CD14-positive monocyte (primary cell): ENCODE measurements around the gene CHPF. TPM values are rescaled to one million over a fixed set of nuclear protein-coding genes. Genes with fewer than 3 reads are reported as not detected.

ENCODE experiments used
- DNase-seq, 3 donors: peaks; one replicate each; pipeline ENCODE4 v3.0.0-alpha.2; 2011 to 2022
- H2AFZ ChIP-seq: 2 replicates; pipeline ENCODE4 v1.6.0; 2012; ENCODE audit warnings: mild to moderate bottlenecking, low read depth, low read length, inconsistent platforms; ENCODE audit not compliant: insufficient read depth, poor library complexity, severe bottlenecking
- H3K27ac ChIP-seq, 2 donors: 1 replicate in 1 of 2; 2 replicates in 1 of 2; pipeline ENCODE4 v1.5.1; 2012 to 2013; ENCODE audit warnings: low read length in 2 of 2, control low read depth in 1 of 2, inconsistent platforms in 1 of 2, low read depth in 1 of 2, mild to moderate bottlenecking in 1 of 2
- H3K27me3 ChIP-seq, 2 donors: one replicate each; pipeline versions ENCODE4 v1.6.0 to v1.6.1; 2011 to 2013; ENCODE audit warnings: low read length in 2 of 2; ENCODE audit not compliant: control insufficient read depth in 2 of 2, insufficient read depth in 2 of 2
- H3K36me3 ChIP-seq, 2 donors: replicated peaks in 1 of 2; 1 replicate in 1 of 2; 2 replicates in 1 of 2; pipeline versions ENCODE4 v1.5.1 to v1.6.1; 2012 to 2013; ENCODE audit warnings: low read length in 2 of 2, control low read depth in 1 of 2, inconsistent platforms in 1 of 2, mild to moderate bottlenecking in 1 of 2; ENCODE audit not compliant: insufficient read depth in 2 of 2, control insufficient read depth in 1 of 2
- H3K4me1 ChIP-seq, 2 donors: 1 replicate in 1 of 2; 2 replicates in 1 of 2; pipeline versions ENCODE4 v1.5.1 to v1.6.1; 2012 to 2013; ENCODE audit warnings: low read length in 2 of 2, control low read depth in 1 of 2, inconsistent platforms in 1 of 2, mild to moderate bottlenecking in 1 of 2, moderate library complexity in 1 of 2; ENCODE audit not compliant: insufficient read depth in 2 of 2, control insufficient read depth in 1 of 2
- H3K4me2 ChIP-seq: replicated peaks from 2 replicates; pipeline ENCODE3; 2012; ENCODE audit warnings: low read length, moderate library complexity, mild to moderate bottlenecking; ENCODE audit not compliant: poor library complexity, severe bottlenecking; ENCODE audit errors: extremely low read depth
- H3K4me3 ChIP-seq, 3 experiments: fragments of 200-600 bp in 1 of 3; sonication (generic) in 1 of 3; replicated peaks in 1 of 3; 1 replicate in 2 of 3; 2 replicates in 1 of 3; pipeline ENCODE4 v1.5.1; 2011 to 2013; ENCODE audit warnings: low read length in 3 of 3, mild to moderate bottlenecking in 3 of 3, control low read depth in 2 of 3, low read depth in 2 of 3, inconsistent platforms in 1 of 3, moderate library complexity in 1 of 3
- H3K79me2 ChIP-seq: 2 replicates; pipeline ENCODE4 v1.6.0; 2012; ENCODE audit warnings: mild to moderate bottlenecking, control low read depth, inconsistent platforms, low read length, moderate library complexity; ENCODE audit not compliant: insufficient read depth
- H3K9ac ChIP-seq: 2 replicates; pipeline ENCODE4 v1.6.0; 2017; ENCODE audit warnings: low read length, mild to moderate bottlenecking; ENCODE audit not compliant: insufficient read depth, poor library complexity, severe bottlenecking
- H3K9me3 ChIP-seq, 2 donors: replicated peaks in 1 of 2; 1 replicate in 1 of 2; 2 replicates in 1 of 2; pipeline versions ENCODE4 v1.5.1 to v1.6.1; 2012 to 2013; ENCODE audit warnings: low read length in 2 of 2, control low read depth in 1 of 2; ENCODE audit not compliant: control insufficient read depth in 1 of 2, insufficient read depth in 1 of 2
- H4K20me1 ChIP-seq: 2 replicates; pipeline ENCODE4 v1.6.0; 2012; ENCODE audit warnings: mild to moderate bottlenecking, low read length, control low read depth, moderate library complexity; ENCODE audit not compliant: insufficient read depth
- H3K27ac Mint-ChIP-seq, 7 donors: one replicate each; pipeline ENCODE4 v1.8.0; 2020; ENCODE audit warnings: mild to moderate bottlenecking in 7 of 7, mixed read lengths in 7 of 7, moderate library complexity in 6 of 7, inconsistent platforms in 2 of 7
- H3K27me3 Mint-ChIP-seq, 3 donors: one replicate each; pipeline ENCODE4 v1.8.0; 2021 to 2022; ENCODE audit warnings: low read depth in 3 of 3, mild to moderate bottlenecking in 3 of 3, mixed read lengths in 3 of 3, moderate library complexity in 3 of 3, inconsistent platforms in 1 of 3
- H3K36me3 Mint-ChIP-seq, 2 donors: one replicate each; pipeline ENCODE4 v1.8.0; 2020; ENCODE audit warnings: mixed read lengths in 2 of 2, inconsistent platforms in 1 of 2, mild to moderate bottlenecking in 1 of 2
- H3K4me1 Mint-ChIP-seq: one replicate; pipeline ENCODE4 v1.8.0; 2020; ENCODE audit warnings: mild to moderate bottlenecking, mixed read lengths
- H3K4me3 Mint-ChIP-seq, 2 donors: one replicate each; pipeline ENCODE4 v1.8.0; 2020; ENCODE audit warnings: mild to moderate bottlenecking in 2 of 2, mixed read lengths in 2 of 2, moderate library complexity in 1 of 2
- H3K9me3 Mint-ChIP-seq, 7 donors: one replicate each; pipeline ENCODE4 v1.8.0; 2020 to 2022; ENCODE audit warnings: mixed read lengths in 7 of 7, mild to moderate bottlenecking in 6 of 7, moderate library complexity in 6 of 7, inconsistent platforms in 2 of 7
- WGBS: methylation state at CpG from one replicate; pipeline ENCODE4 v1.1.5; 2013; ENCODE audit warnings: missing lambda C conversion rate; ENCODE audit not compliant: insufficient coverage; 5-methylcytosine and 5-hydroxymethylcytosine counted together
- intact Hi-C, 2 donors: fragments of 100-400 bp; cut with micrococcal nuclease; formaldehyde crosslinking; loops; one replicate each; pipeline versions ENCODE4 v1.15.0 to v1.15.1; 2023
- polyA minus RNA-seq: library from RNA; depleted of rRNA, polyadenylated mRNA; stranded (reverse); fragments of >200 nt; gene quantifications from 2 replicates; pipeline ENCODE4 v1.2.3, GENCODE V29; 2012
- polyA plus RNA-seq, 3 donors: library from polyadenylated mRNA; depleted of rRNA in 1 of 3; unstranded in 2 of 3; stranded (reverse) in 1 of 3; fragments of 300-500 nt in 2 of 3; fragments of >200 nt in 1 of 3; fragmentation: Illumina TruSeq in 2 of 3; gene quantifications; 1 replicate in 2 of 3; 2 replicates in 1 of 3; pipeline ENCODE4 v1.2.3, GENCODE V29; 2012 to 2021
- total RNA-seq, 12 experiments: library from RNA in 1 of 12; stranded (reverse) in 1 of 12; fragments of 120-200 nt in 1 of 12; gene quantifications; one replicate each; pipeline ENCODE4 v1.2.4 and lab custom pipeline; 2013 to 2026; ENCODE audit warnings: mixed read lengths in 6 of 12, inconsistent platforms in 1 of 12
- TF ChIP-seq, protein P1 (sequence below): fragments of 200-600 bp; IDR thresholded peaks from one replicate; pipeline ENCODE4 v1.8.0; 2022; ENCODE audit warnings: antibody characterized with exemption, mild to moderate bottlenecking

The CHPF gene
- total RNA-seq (2013), result 0.35 TPM
- polyA plus RNA-seq (under 1 TPM; 0.09 to 0.32 (median 0.09) TPM), polyA minus RNA-seq (0.42 and 0.64 TPM in 2 replicates), total RNA-seq (lab: John Stamatoyannopoulos, UW) (0 to 2.8 (median 0.23) reads per million in 11 experiments)

- H3K4me3 ChIP-seq, result peak within 1 kb of the TSS; percentile 32 to 76 (median 56)
- H3K27me3 Mint-ChIP-seq, result peaks cover 38 to 63% (median 40%) of the 10 kb centered on the region in 3 donors
- H3K4me2 ChIP-seq, result peak within 1 kb of the TSS; percentile 90
- H3K9ac ChIP-seq, result peak within 1 kb of the TSS; percentile 27
- H3K27me3 ChIP-seq, result peaks cover 24 to 51% of the 10 kb centered on the region in 2 donors
- H3K9me3 ChIP-seq, result no peaks in the 10 kb centered on the region
- under 1% methylated on average over 74 of the region's 75 CpGs for WGBS
- intact Hi-C loops, result loop anchor here (2.0 to 5.0 kb wide), 4 partner anchors 41 to 156 kb away; partner anchors contain the start of gene DNPEP (in 1 of the 2)
- peaks cover 21 to 27% of the 10 kb centered on the region in 2 donors for H3K4me1 ChIP-seq
- TF ChIP-seq, protein P1, sequence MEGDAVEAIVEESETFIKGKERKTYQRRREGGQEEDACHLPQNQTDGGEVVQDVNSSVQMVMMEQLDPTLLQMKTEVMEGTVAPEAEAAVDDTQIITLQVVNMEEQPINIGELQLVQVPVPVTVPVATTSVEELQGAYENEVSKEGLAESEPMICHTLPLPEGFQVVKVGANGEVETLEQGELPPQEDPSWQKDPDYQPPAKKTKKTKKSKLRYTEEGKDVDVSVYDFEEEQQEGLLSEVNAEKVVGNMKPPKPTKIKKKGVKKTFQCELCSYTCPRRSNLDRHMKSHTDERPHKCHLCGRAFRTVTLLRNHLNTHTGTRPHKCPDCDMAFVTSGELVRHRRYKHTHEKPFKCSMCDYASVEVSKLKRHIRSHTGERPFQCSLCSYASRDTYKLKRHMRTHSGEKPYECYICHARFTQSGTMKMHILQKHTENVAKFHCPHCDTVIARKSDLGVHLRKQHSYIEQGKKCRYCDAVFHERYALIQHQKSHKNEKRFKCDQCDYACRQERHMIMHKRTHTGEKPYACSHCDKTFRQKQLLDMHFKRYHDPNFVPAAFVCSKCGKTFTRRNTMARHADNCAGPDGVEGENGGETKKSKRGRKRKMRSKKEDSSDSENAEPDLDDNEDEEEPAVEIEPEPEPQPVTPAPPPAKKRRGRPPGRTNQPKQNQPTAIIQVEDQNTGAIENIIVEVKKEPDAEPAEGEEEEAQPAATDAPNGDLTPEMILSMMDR, result no peak
- H3K36me3 ChIP-seq, result no peaks in the 10 kb centered on the region
- peak within 1 kb of the TSS; percentile 76 for H2AFZ ChIP-seq
- peak within 1 kb of the TSS in 3 of 7 donors; percentile 36 to 73 (median 53) for H3K27ac Mint-ChIP-seq
- peaks cover 9% of the 10 kb centered on the region for H3K4me1 Mint-ChIP-seq
- H4K20me1 ChIP-seq, result no peaks in the 10 kb centered on the region
- peak; percentile 87 to 94 (median 90) for DNase-seq
- H3K27ac ChIP-seq, result no peak within 1 kb of the TSS
- H3K36me3 Mint-ChIP-seq, result peaks cover 0 to 6% of the 10 kb centered on the region in 2 donors
- no peaks in the 10 kb centered on the region for H3K79me2 ChIP-seq
- peaks cover 0 to 16% (median 2%) of the 10 kb centered on the region in 7 donors for H3K9me3 Mint-ChIP-seq
- H3K4me3 Mint-ChIP-seq, result peak within 1 kb of the TSS; percentile 78 to 87
Observed at GRCh38 chr2:219543596-219544358, at the start of gene CHPF, which contains the start of gene TMEM198. CHPF (minus strand) TSS chr2:219543809; CDS start chr2:219543538, 271 bp downstream. TMEM198 (plus strand) TSS chr2:219544028; CDS start chr2:219544728, 700 bp downstream.

DNA sequence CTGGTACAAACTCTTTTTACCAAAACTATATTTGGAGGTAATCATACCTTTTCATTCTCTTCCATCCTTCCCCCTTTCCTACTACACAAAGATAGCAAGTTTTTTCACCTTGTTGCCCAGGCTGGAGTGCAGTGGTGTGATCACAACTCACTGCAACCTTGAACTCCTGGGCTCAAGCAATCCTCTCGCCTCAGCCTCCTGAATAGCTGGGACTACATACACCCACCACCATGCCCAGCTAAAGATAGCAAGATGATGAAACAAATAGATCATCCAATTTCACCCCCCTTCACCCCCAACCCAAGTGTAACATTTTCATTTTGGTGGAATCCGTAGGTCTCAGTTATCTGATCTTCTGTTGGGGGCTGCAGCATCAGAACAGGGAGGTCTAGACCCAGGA is 49.5 kb upstream of the CHPF start:
- no peaks in the 10 kb centered on the region for H4K20me1 ChIP-seq
- H3K4me1 ChIP-seq, result peaks cover 5 to 8% of the 10 kb centered on the region in 2 donors
- H3K36me3 ChIP-seq, result no peaks in the 10 kb centered on the region
- Mint-ChIP-seq H3K27me3 (peaks cover 6 to 16% (median 7%) of the 10 kb centered on the region in 3 donors), H3K27ac (no peak overlapping the region), H3K9me3 (peaks cover 0 to 1% (median 0%) of the 10 kb centered on the region in 7 donors), H3K4me3 (no peak overlapping the region), H3K36me3 (no peaks in the 10 kb centered on the region), H3K4me1 (peaks cover 11% of the 10 kb centered on the region)
- H3K9me3 ChIP-seq, result no peaks in the 10 kb centered on the region
- 100% methylated on average over 1 of the region's 2 CpGs for WGBS
- H2AFZ ChIP-seq, result no peak overlapping the region
- TF ChIP-seq, protein P1, result no peak
- H3K4me3 ChIP-seq, result no peak overlapping the region
- no peaks in the 10 kb centered on the region for H3K79me2 ChIP-seq
- no peak for DNase-seq
- no peak overlapping the region for H3K27ac ChIP-seq
- H3K4me2 ChIP-seq, result no peak overlapping the region
- no peaks in the 10 kb centered on the region for H3K27me3 ChIP-seq
- H3K9ac ChIP-seq, result no peak overlapping the region
- intact Hi-C loops, result no loop called here
